HG03442 (cell line): ENCODE measurements around the gene SLC4A1.
A peak's percentile ranks its signal among the peaks of the same experiment; 100 is the strongest.

Source experiments
- ATAC-seq: cut with Tn5 transposase; IDR thresholded peaks from one replicate; pipeline ENCODE4 v1.9.1; 2021; ENCODE audit warnings: mild to moderate bottlenecking, moderate library complexity; ENCODE audit not compliant: unreplicated experiment

Gene SLC4A1

GRCh38 chr17:44221084-44221861 is 46.7 kb downstream of the SLC4A1 start:
- no peak for ATAC-seq

GRCh38 chr17:44220213-44221083 is 47.5 kb downstream of the SLC4A1 start:
- ATAC-seq: peak; percentile 1

- peak; percentile 4 for ATAC-seq
Observed at GRCh38 chr17:44219616-44220212, 48.2 kb downstream of the SLC4A1 start, which contains the start of gene UBTF. TSS of gene UBTF (minus strand) at chr17:44219675. CDS start at chr17:44218229, 1,446 bp downstream.

- ATAC-seq: peak; percentile 22
Observed at GRCh38 chr17:44219108-44219615, 48.8 kb downstream of the SLC4A1 start.

GRCh38 chr17:44218344-44219107 is 49.4 kb downstream of the SLC4A1 start:
- ATAC-seq: peak; percentile 38

GRCh38 chr17:44217738-44218343 is 50.1 kb downstream of the SLC4A1 start:
- ATAC-seq: no peak

GRCh38 chr17:44216694-44217093 is 51.2 kb downstream of the SLC4A1 start:
- no peak for ATAC-seq

- ATAC-seq: no peak
Observed at GRCh38 chr17:44216173-44216572, 51.8 kb downstream of the SLC4A1 start.

- ATAC-seq: no peak
Observed at GRCh38 chr17:44214896-44215295, 53.0 kb downstream of the SLC4A1 start.

- no peak for ATAC-seq
Observed at GRCh38 chr17:44214230-44214494, 53.8 kb downstream of the SLC4A1 start.

GRCh38 chr17:44213403-44214229 is 54.3 kb downstream of the SLC4A1 start:
- ATAC-seq: no peak

GRCh38 chr17:44212507-44213402 is 55.2 kb downstream of the SLC4A1 start:
- no peak for ATAC-seq

GRCh38 chr17:44211281-44212265 is 56.4 kb downstream of the SLC4A1 start:
- no peak for ATAC-seq

GRCh38 chr17:44210342-44211192 is 57.4 kb downstream of the SLC4A1 start:
- peak; percentile 72 for ATAC-seq

- peak; percentile 29 for ATAC-seq
Observed at GRCh38 chr17:44209786-44210341, 58.1 kb downstream of the SLC4A1 start.

GRCh38 chr17:44207743-44208142 is 60.2 kb downstream of the SLC4A1 start:
- ATAC-seq: no peak
